Measurements from ENCODE around the gene RNF166.

The RNF166 gene

GRCh38 chr16:88696441-88696840 is 9.8 kb downstream of the RNF166 start:
- in situ Hi-C loops (cut with HindIII; ENCODE audit: low pct_unique_long_range_greater_than_20kb, low sequenced_read_pairs): no loop called here
- no peak for DNase-seq (ENCODE audit: low read depth in 1 of 2, low spot score in 1 of 2)
- TF ChIP-seq JUND (IDR thresholded peaks at IDR 0.05; ENCODE audit: low read depth): no peak

GRCh38 chr16:88695753-88696152 is 10.5 kb downstream of the RNF166 start:
- TF ChIP-seq JUND (IDR thresholded peaks at IDR 0.05; ENCODE audit: low read depth): no peak
- DNase-seq (ENCODE audit: low read depth in 1 of 2, low spot score in 1 of 2): no peak
- in situ Hi-C loops (cut with HindIII; ENCODE audit: low pct_unique_long_range_greater_than_20kb, low sequenced_read_pairs): no loop called here

GRCh38 chr16:88695218-88695617 is 11.0 kb downstream of the RNF166 start:
- no peak for TF ChIP-seq JUND (IDR thresholded peaks at IDR 0.05; ENCODE audit: low read depth)
- in situ Hi-C loops (cut with HindIII; ENCODE audit: low pct_unique_long_range_greater_than_20kb, low sequenced_read_pairs): no loop called here
- DNase-seq (ENCODE audit: low read depth in 1 of 2, low spot score in 1 of 2): no peak

GRCh38 chr16:88694221-88695087 is 11.8 kb downstream of the RNF166 start:
- no peak for TF ChIP-seq JUND (IDR thresholded peaks at IDR 0.05; ENCODE audit: low read depth)
- in situ Hi-C loops (cut with HindIII; ENCODE audit: low pct_unique_long_range_greater_than_20kb, low sequenced_read_pairs): no loop called here
- no peak for DNase-seq (ENCODE audit: low read depth in 1 of 2, low spot score in 1 of 2)

DNA sequence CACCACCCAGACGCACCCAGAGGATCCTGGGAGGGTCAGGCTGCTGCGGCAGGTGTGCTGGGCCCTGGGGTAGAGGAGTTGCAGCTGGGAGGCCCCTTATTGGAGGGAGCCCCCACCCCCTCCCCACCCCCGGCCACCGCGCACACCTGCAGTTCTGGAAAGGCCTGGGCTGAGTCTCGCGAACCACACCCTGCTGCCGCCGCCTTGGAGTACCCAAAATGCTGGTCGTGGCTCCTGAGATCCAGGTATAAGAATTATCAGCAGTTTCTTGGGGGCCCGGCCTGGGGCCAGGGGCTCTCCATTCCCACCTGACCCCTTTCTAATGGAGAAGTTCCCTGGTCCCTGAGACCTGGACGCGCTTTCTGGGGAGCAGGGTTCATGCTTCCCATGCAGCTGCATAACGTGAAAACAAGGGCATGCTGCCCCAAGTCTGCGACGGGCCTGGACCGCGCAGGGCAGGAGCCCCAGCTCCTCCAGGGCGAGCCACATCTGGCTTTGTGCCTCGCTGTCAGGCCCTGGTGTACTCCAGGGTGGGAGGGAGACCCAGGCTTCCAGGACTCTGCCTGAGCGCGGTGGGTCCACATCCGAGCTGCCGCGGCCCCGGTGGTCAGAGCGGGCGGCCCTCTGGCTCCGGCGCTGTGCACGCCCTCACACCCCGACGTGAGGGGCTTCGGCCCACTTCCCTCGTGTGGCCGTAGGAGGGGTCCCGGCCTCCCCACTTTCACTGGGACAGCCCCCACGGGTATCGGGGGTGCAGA is 12.6 kb downstream of the RNF166 start:
- no peak for TF ChIP-seq JUND (IDR thresholded peaks at IDR 0.05; ENCODE audit: low read depth)
- in situ Hi-C loops (cut with HindIII; ENCODE audit: low pct_unique_long_range_greater_than_20kb, low sequenced_read_pairs): no loop called here
- DNase-seq (ENCODE audit: low read depth in 1 of 2, low spot score in 1 of 2): no peak

DNA sequence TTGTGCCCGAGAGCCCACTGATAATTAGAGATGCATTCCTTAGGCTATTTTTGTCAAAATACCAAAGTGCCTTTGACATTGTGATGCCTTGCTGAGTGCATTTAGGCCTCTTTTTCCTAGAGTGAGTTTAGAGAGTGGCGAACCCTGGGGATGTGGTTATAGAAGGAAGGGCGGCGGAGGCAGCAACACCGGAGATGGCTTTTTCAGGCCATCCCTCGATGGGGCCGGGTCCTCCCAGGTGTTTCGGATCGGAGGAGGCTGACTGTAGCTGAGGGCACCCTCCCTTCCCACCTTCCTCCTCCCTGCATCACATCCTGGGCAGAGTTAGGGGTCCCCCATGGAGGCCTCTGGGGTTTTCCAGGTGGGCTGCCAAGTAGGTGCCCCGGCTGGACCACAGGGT is 13.3 kb downstream of the RNF166 start:
- in situ Hi-C loops (cut with HindIII; ENCODE audit: low pct_unique_long_range_greater_than_20kb, low sequenced_read_pairs): no loop called here
- DNase-seq (ENCODE audit: low read depth in 1 of 2, low spot score in 1 of 2): no peak
- no peak for TF ChIP-seq JUND (IDR thresholded peaks at IDR 0.05; ENCODE audit: low read depth)

GRCh38 chr16:88691924-88692560 is 14.2 kb downstream of the RNF166 start:
- in situ Hi-C loops (cut with HindIII; ENCODE audit: low pct_unique_long_range_greater_than_20kb, low sequenced_read_pairs): no loop called here
- no peak for TF ChIP-seq JUND (IDR thresholded peaks at IDR 0.05; ENCODE audit: low read depth)
- DNase-seq (ENCODE audit: low read depth in 1 of 2, low spot score in 1 of 2): no peak

DNA sequence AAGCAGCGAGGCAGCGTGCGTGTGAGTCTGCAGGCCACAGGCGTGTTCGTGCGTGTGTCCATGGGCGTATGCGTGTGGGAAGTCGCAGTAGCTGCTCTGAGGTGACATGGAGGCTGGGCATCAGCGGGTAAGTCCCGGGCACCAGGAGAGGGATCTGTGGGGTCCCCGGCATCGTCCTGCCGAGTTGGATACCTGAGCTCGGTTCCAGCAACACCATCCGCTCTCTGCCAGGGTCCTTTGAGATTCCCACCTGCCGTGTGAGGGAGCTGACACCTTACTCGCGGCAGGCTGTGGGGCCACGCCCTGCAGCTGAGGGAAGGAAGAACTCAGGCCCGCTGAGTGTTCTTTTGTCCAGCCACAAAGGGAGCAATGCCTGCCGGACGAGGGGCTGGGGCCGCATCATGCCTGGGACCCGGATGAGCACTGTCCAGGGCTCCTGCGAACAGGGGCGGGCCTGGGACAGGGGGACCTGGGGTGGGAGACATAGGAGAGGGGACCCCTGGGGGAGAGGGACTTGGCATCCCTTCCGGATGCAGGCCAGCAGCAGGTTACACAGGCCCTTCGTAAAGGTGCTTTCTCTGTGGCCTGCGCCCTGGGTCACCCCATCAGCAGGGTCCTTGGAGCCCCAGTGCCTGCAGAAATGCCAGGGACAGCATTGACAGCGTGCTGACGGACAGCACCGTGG is 14.9 kb downstream of the RNF166 start:
- in situ Hi-C loops (cut with HindIII; ENCODE audit: low pct_unique_long_range_greater_than_20kb, low sequenced_read_pairs): no loop called here
- DNase-seq (ENCODE audit: low read depth in 1 of 2, low spot score in 1 of 2): no peak
- no peak for TF ChIP-seq JUND (IDR thresholded peaks at IDR 0.05; ENCODE audit: low read depth)

GRCh38 chr16:88690341-88691128 is 15.7 kb downstream of the RNF166 start:
- TF ChIP-seq JUND (IDR thresholded peaks at IDR 0.05; ENCODE audit: low read depth): no peak
- DNase-seq (ENCODE audit: low read depth in 1 of 2, low spot score in 1 of 2): no peak
- in situ Hi-C loops (cut with HindIII; ENCODE audit: low pct_unique_long_range_greater_than_20kb, low sequenced_read_pairs): no loop called here

GRCh38 chr16:88688013-88688778 is 18.0 kb downstream of the RNF166 start:
- DNase-seq (ENCODE audit: low read depth in 1 of 2, low spot score in 1 of 2): no peak
- in situ Hi-C loops (cut with HindIII; ENCODE audit: low pct_unique_long_range_greater_than_20kb, low sequenced_read_pairs): no loop called here
- no peak for TF ChIP-seq JUND (IDR thresholded peaks at IDR 0.05; ENCODE audit: low read depth)

DNA sequence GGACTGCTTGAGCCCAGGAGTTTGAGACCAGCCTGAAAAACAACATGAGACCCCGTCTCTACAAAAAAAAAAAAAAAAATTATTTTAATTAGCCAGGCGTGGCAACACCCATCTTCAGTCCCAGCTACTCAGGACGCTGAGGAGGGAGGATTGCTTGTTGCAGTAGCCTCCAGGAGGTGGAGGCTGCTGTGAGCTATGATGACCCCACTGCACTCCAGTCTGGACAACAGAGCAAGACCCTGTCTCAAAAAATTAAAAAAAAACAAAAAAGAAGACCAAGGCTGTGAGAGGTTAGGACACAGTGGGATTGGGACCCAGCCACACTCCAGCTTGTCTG is 18.6 kb downstream of the RNF166 start:
- DNase-seq (ENCODE audit: low read depth in 1 of 2, low spot score in 1 of 2): no peak
- no peak for TF ChIP-seq JUND (IDR thresholded peaks at IDR 0.05; ENCODE audit: low read depth)
- in situ Hi-C loops (cut with HindIII; ENCODE audit: low pct_unique_long_range_greater_than_20kb, low sequenced_read_pairs): no loop called here

Data from T47D (cell line).